UCSD-AML1 (cell line): ENCODE results near the gene ARIH2.

Experiments used
- DNase-seq: peaks from one replicate; lab custom pipeline; 2025; ENCODE audit not compliant: unreplicated experiment; lab: John Stamatoyannopoulos, UW

ARIH2 gene

GRCh38 chr3:48928679-48929078 is 10.0 kb downstream of the ARIH2 start:
- DNase-seq: no peak

- no peak for DNase-seq
Measured at GRCh38 chr3:48929358-48930035, 10.9 kb downstream of the ARIH2 start.

- DNase-seq: no peak
Measured at GRCh38 chr3:48930590-48930989, 11.9 kb downstream of the ARIH2 start.

- DNase-seq: no peak
Measured at GRCh38 chr3:48931944-48932580, 13.4 kb downstream of the ARIH2 start.

- DNase-seq: no peak
Measured at GRCh38 chr3:48934333-48934991, 15.8 kb downstream of the ARIH2 start.

GRCh38 chr3:48935530-48935929 is 16.9 kb downstream of the ARIH2 start:
- DNase-seq: no peak

- no peak for DNase-seq
Measured at GRCh38 chr3:48938156-48938555, 19.5 kb downstream of the ARIH2 start.

GRCh38 chr3:48938689-48939088 is 20.0 kb downstream of the ARIH2 start:
- DNase-seq: no peak

- DNase-seq: no peak
Measured at GRCh38 chr3:48945432-48945831, 26.8 kb downstream of the ARIH2 start.

GRCh38 chr3:48945891-48946549 is 27.4 kb downstream of the ARIH2 start:
- no peak for DNase-seq

GRCh38 chr3:48949376-48949717 is 30.7 kb downstream of the ARIH2 start:
- DNase-seq: no peak

GRCh38 chr3:48950051-48950450 is 31.4 kb downstream of the ARIH2 start:
- DNase-seq: no peak

- DNase-seq: no peak
Measured at GRCh38 chr3:48951764-48952163, 33.1 kb downstream of the ARIH2 start.

GRCh38 chr3:48952510-48953118 is 34.0 kb downstream of the ARIH2 start:
- DNase-seq: peak; percentile 24

- DNase-seq: no peak
Measured at GRCh38 chr3:48957006-48957705, 38.5 kb downstream of the ARIH2 start.

- DNase-seq: no peak
Measured at GRCh38 chr3:48960841-48961413, 42.3 kb downstream of the ARIH2 start.

- no peak for DNase-seq
Measured at GRCh38 chr3:48962340-48962739, 43.7 kb downstream of the ARIH2 start.

GRCh38 chr3:48962939-48963338 is 44.3 kb downstream of the ARIH2 start:
- DNase-seq: no peak

GRCh38 chr3:48963591-48963990 is 44.9 kb downstream of the ARIH2 start:
- no peak for DNase-seq

- no peak for DNase-seq
Measured at GRCh38 chr3:48966367-48966766, 47.7 kb downstream of the ARIH2 start.
